ENCODE measurements around the gene LPCAT2. TPM values are rescaled to one million over a fixed set of nuclear protein-coding genes. Genes with fewer than 3 reads are reported as not detected.

Gene LPCAT2
- total and polyA plus RNA-seq, 2 donors (not counting 3 experiments of a cell fraction or from before 2014, with no cell fraction given) = 64.5 to 72.9 TPM

- Histone ChIP-seq H3K79me2 (ENCODE audit: control insufficient read depth, insufficient read depth, low read length) (no peaks in the 10 kb centered on the region), H3K27me3 (ENCODE audit: control insufficient read depth in 2 of 2, insufficient read depth in 2 of 2, low read length in 2 of 2) (no peaks in the 10 kb centered on the region), H3K4me3 (replicated peaks in 1 of 3; ENCODE audit: insufficient read depth in 1 of 3, low read depth in 1 of 3, low read length in 3 of 3) (no peak overlapping the region), H3K9me1 (replicated peaks; ENCODE audit: control insufficient read depth, extremely low read depth, insufficient read depth, low read length) (no peaks in the 10 kb centered on the region), H3K4me1 (ENCODE audit: control insufficient read depth, extremely low read depth, insufficient read depth, low read length) (peaks cover 39% of the 10 kb centered on the region), H4K20me1 (replicated peaks; ENCODE audit: control insufficient read depth, extremely low read depth, insufficient read depth, low read length) (no peaks in the 10 kb centered on the region), H2AFZ (ENCODE audit: low read depth, low read length) (no peak overlapping the region), H3K9ac (replicated peaks; ENCODE audit: extremely low read depth, insufficient read depth, low read length) (no peak overlapping the region), H3K9me3 (replicated peaks; ENCODE audit: control insufficient read depth, insufficient read depth, low read length) (no peaks in the 10 kb centered on the region), H3K36me3 (ENCODE audit: control insufficient read depth in 2 of 2, extremely low read depth in 1 of 2, insufficient read depth in 2 of 2, low read length in 2 of 2) (peaks cover 42 to 68% of the 10 kb centered on the region in 2 experiments), H3K4me2 (ENCODE audit: insufficient read depth, low read length) (no peak overlapping the region), H3K27ac (ENCODE audit: insufficient read depth, low read depth, low read length) (no peak overlapping the region)
- no peak for FAIRE-seq
- DNase-seq (ENCODE audit: low read depth, low spot score) = no peak
- dilution Hi-C loops (cut with MboI; ENCODE audit: extremely low pct_ligation_motif_present, low sequenced_read_pairs) (no loop called here), intact Hi-C loops (cut with micrococcal nuclease) (no loop called here)
- POLR2A ChIA-PET = no interaction called here
- no peak for TF ChIP-seq FOS (IDR thresholded peaks at IDR 0.05; ENCODE audit: borderline replicate concordance, insufficient read depth, low read length)
- no peak for TF ChIP-seq JUN (IDR thresholded peaks at IDR 0.05; ENCODE audit: borderline replicate concordance, insufficient read depth, insufficient read length, low read depth)
- TF ChIP-seq MAX (IDR thresholded peaks at IDR 0.05; ENCODE audit: insufficient read depth, insufficient read length) = no peak
- no peak for TF ChIP-seq POLR2A (IDR thresholded peaks at IDR 0.05; ENCODE audit: low read depth, low read length)
- no peak for TF ChIP-seq POLR2AphosphoS5 (IDR thresholded peaks at IDR 0.05; ENCODE audit: insufficient read depth, low read depth, low read length)
- TF ChIP-seq, protein P1, sequence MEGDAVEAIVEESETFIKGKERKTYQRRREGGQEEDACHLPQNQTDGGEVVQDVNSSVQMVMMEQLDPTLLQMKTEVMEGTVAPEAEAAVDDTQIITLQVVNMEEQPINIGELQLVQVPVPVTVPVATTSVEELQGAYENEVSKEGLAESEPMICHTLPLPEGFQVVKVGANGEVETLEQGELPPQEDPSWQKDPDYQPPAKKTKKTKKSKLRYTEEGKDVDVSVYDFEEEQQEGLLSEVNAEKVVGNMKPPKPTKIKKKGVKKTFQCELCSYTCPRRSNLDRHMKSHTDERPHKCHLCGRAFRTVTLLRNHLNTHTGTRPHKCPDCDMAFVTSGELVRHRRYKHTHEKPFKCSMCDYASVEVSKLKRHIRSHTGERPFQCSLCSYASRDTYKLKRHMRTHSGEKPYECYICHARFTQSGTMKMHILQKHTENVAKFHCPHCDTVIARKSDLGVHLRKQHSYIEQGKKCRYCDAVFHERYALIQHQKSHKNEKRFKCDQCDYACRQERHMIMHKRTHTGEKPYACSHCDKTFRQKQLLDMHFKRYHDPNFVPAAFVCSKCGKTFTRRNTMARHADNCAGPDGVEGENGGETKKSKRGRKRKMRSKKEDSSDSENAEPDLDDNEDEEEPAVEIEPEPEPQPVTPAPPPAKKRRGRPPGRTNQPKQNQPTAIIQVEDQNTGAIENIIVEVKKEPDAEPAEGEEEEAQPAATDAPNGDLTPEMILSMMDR (IDR thresholded peaks at IDR 0.05; ENCODE audit: extremely low read depth in 1 of 2, insufficient read depth in 1 of 2, low read depth in 1 of 2, low read length in 2 of 2) = no peak
- TF ChIP-seq MYC (IDR thresholded peaks at IDR 0.05; ENCODE audit: low read depth, low read length) = no peak
- TF ChIP-seq EZH2 (IDR thresholded peaks at IDR 0.05; ENCODE audit: borderline replicate concordance, low read depth, low read length, severe bottlenecking) = no peak
- TF ChIP-seq GATA2 (IDR thresholded peaks at IDR 0.05; ENCODE audit: insufficient read depth, insufficient read length, low read depth, low read length) = no peak
- no TSS peak for BruUV-seq (replicated peaks)
- CTCF ChIA-PET = interaction anchor here (1.0 to 3.0 kb wide), 2 partner anchors 25 to 211 kb away, joined by 3 to 13 read pairs; no protein-coding TSS in a partner anchor
Measured at GRCh38 chr16:55490301-55490700, 18.6 kb upstream of the LPCAT2 start.
